HG03064 (cell line): ENCODE data around the gene PTHLH.

Experiments
- ATAC-seq: cut with Tn5 transposase; IDR thresholded peaks from one replicate; pipeline ENCODE4 v1.9.1; 2021; ENCODE audit warnings: low read depth; ENCODE audit not compliant: unreplicated experiment

Gene PTHLH

GRCh38 chr12:27972721-27973120, at the start of gene PTHLH:
Gene PTHLH, minus strand, starts transcription at chr12:27972733. Its CDS starts 3,239 bp downstream, at chr12:27969494.
- ATAC-seq = no peak

- ATAC-seq = no peak
Observed at GRCh38 chr12:28021704-28022103, 49.2 kb upstream of the PTHLH start.

- ATAC-seq = no peak
Observed at GRCh38 chr12:28017873-28018255, 45.3 kb upstream of the PTHLH start.

- ATAC-seq = no peak
Observed at GRCh38 chr12:28017126-28017872, 44.8 kb upstream of the PTHLH start.

GRCh38 chr12:28015165-28015564, 42.6 kb upstream of the PTHLH start:
- no peak for ATAC-seq

GRCh38 chr12:28014196-28014595, 41.7 kb upstream of the PTHLH start:
- no peak for ATAC-seq

- ATAC-seq = no peak
Observed at GRCh38 chr12:28012333-28012918, 39.9 kb upstream of the PTHLH start.

GRCh38 chr12:28010036-28010435, 37.5 kb upstream of the PTHLH start:
- ATAC-seq = no peak

GRCh38 chr12:27999970-28000369, 27.4 kb upstream of the PTHLH start:
- no peak for ATAC-seq

GRCh38 chr12:27999521-27999920, 27.0 kb upstream of the PTHLH start:
- no peak for ATAC-seq

GRCh38 chr12:27998658-27999057, 26.1 kb upstream of the PTHLH start:
- ATAC-seq = no peak

GRCh38 chr12:27998170-27998569, 25.6 kb upstream of the PTHLH start:
- ATAC-seq = no peak

GRCh38 chr12:27996761-27997160, 24.2 kb upstream of the PTHLH start:
- ATAC-seq = no peak

GRCh38 chr12:27995406-27995805, 22.9 kb upstream of the PTHLH start:
- no peak for ATAC-seq

GRCh38 chr12:27988594-27989233, 16.2 kb upstream of the PTHLH start:
- ATAC-seq = no peak

GRCh38 chr12:27987331-27987730, 14.8 kb upstream of the PTHLH start:
- no peak for ATAC-seq

- ATAC-seq = no peak
Observed at GRCh38 chr12:27984275-27984674, 11.7 kb upstream of the PTHLH start.

GRCh38 chr12:27982951-27983350, 10.4 kb upstream of the PTHLH start:
- ATAC-seq = no peak

GRCh38 chr12:27982385-27982784, 9.9 kb upstream of the PTHLH start:
- no peak for ATAC-seq

GRCh38 chr12:27981874-27982273, 9.3 kb upstream of the PTHLH start:
- ATAC-seq = no peak

- no peak for ATAC-seq
Observed at GRCh38 chr12:27979145-27979544, 6.6 kb upstream of the PTHLH start.
